Fibroblast of lung (primary cell): ENCODE results near the gene VWCE. TPM values are rescaled to one million over a fixed set of nuclear protein-coding genes. Genes with fewer than 3 reads are reported as not detected.

Experiments used
- DNase-seq, 2 donors: peaks; one replicate each; pipeline versions ENCODE4 v3.0.0 to v3.0.0-alpha.2; 2010; ENCODE audit warnings: low read depth in 2 of 2
- H2AFZ ChIP-seq: 2 replicates; pipeline ENCODE4 v1.5.1; 2012; ENCODE audit warnings: low read length, control low read depth, inconsistent platforms
- H3K27ac ChIP-seq: 2 replicates; pipeline ENCODE4 v1.5.1; 2011; ENCODE audit warnings: low read length, control low read depth; ENCODE audit not compliant: insufficient read depth
- H3K27me3 ChIP-seq: 2 replicates; pipeline ENCODE4 v1.5.1; 2011; ENCODE audit warnings: mild to moderate bottlenecking, low read length; ENCODE audit not compliant: control insufficient read depth, insufficient read depth
- H3K36me3 ChIP-seq: 2 replicates; pipeline ENCODE4 v1.5.1; 2011; ENCODE audit warnings: low read length; ENCODE audit not compliant: control insufficient read depth, insufficient read depth
- H3K4me1 ChIP-seq: 2 replicates; pipeline ENCODE4 v1.5.1; 2011; ENCODE audit warnings: low read length; ENCODE audit not compliant: control insufficient read depth, insufficient read depth; ENCODE audit errors: extremely low read depth
- H3K4me2 ChIP-seq: 2 replicates; pipeline ENCODE4 v1.5.1; 2011; ENCODE audit warnings: low read length, control low read depth; ENCODE audit not compliant: insufficient read depth; ENCODE audit errors: extremely low read depth
- H3K4me3 ChIP-seq, 4 experiments: fragments of 200-600 bp in 1 of 4; sonication (generic) in 1 of 4; replicated peaks in 1 of 4; 2 replicates each; pipeline ENCODE4 v1.5.1; 2011 to 2016; ENCODE audit warnings: low read length in 4 of 4, low read depth in 3 of 4, mild to moderate bottlenecking in 3 of 4, control low read depth in 2 of 4, inconsistent platforms in 1 of 4, mixed read lengths in 1 of 4; ENCODE audit not compliant: insufficient read depth in 1 of 4; ENCODE audit errors: control extremely low read depth in 1 of 4
- H3K79me2 ChIP-seq: 2 replicates; pipeline ENCODE4 v1.5.1; 2012; ENCODE audit warnings: mild to moderate bottlenecking, low read length, inconsistent platforms; ENCODE audit not compliant: control insufficient read depth, insufficient read depth
- H3K9ac ChIP-seq: 2 replicates; pipeline ENCODE4 v1.5.1; 2011; ENCODE audit warnings: mild to moderate bottlenecking, low read length, control low read depth; ENCODE audit not compliant: insufficient read depth
- H3K9me3 ChIP-seq: 2 replicates; pipeline ENCODE4 v1.5.1; 2012; ENCODE audit warnings: low read depth, low read length; ENCODE audit not compliant: control insufficient read depth, insufficient read depth
- H4K20me1 ChIP-seq: 2 replicates; pipeline ENCODE4 v1.5.1; 2011; ENCODE audit warnings: low read length; ENCODE audit not compliant: control insufficient read depth, insufficient read depth; ENCODE audit errors: extremely low read depth
- EZH2 ChIP-seq: IDR thresholded peaks from 2 replicates; pipeline ENCODE4 v1.5.1; 2012; ENCODE audit warnings: low read length, control low read depth, mild to moderate bottlenecking; ENCODE audit errors: missing control alignments
- polyA plus RNA-seq, 2 donors: library from polyadenylated mRNA; depleted of rRNA in 1 of 2; stranded (reverse) in 1 of 2; unstranded in 1 of 2; fragments of >200 nt; gene quantifications; 2 replicates each; pipeline ENCODE4 v1.2.1, GENCODE V29; 2011 to 2012; ENCODE audit warnings: missing spikeins in 1 of 2
- total RNA-seq: library from RNA; depleted of rRNA; stranded (reverse); fragments of >200 nt; gene quantifications from 2 replicates; pipeline ENCODE4 v1.2.1, GENCODE V29; 2014
- TF ChIP-seq, protein P1 (sequence below), 2 donors: IDR thresholded peaks in 1 of 2; conservative IDR thresholded peaks in 1 of 2; 1 replicate in 1 of 2; 2 replicates in 1 of 2; pipeline ENCODE4 v1.5.1; 2011 to 2012; ENCODE audit warnings: low read length in 2 of 2, control low read depth in 1 of 2, inconsistent platforms in 1 of 2, low read depth in 1 of 2, mild to moderate bottlenecking in 1 of 2

Gene VWCE
- total and polyA plus RNA-seq, 2 donors (not counting 1 experiment from before 2014, with no cell fraction given): 0.30 to 1.7 TPM

DNA sequence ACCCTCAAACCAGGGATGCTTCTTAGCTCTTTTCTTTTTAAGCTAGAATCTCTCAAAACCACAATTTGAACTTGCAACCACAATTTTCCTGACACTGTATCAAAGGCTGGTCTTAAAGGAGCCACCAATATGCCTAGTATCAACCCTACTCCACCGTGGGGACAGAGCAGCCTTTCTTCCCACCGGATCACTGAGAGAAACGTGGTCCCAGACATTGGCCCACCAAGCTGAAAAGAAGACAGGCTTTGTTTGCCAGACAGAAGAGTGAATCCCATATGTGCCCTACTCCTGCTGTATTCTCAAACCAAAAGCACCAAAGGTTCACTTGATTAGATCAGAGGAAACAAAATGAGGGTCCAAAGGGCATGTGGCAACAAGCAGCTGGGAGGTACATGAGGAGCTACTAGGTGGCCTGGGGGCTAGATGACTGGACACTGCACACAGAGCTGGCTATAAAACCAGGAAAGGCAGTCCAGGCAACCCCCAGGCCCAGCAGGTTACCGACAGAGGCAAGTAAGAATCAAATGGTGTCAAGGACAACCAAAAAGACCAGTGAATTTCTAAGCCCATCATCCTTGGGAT, 3.6 kb upstream of the VWCE start:
- Histone ChIP-seq H3K36me3 (peaks cover 24% of the 10 kb centered on the region), H3K27me3 (no peaks in the 10 kb centered on the region), H3K27ac (peak overlapping the region; percentile 36), H2AFZ (no peak overlapping the region), H3K9me3 (no peaks in the 10 kb centered on the region), H3K4me2 (peak overlapping the region; percentile 9), H3K9ac (no peak overlapping the region), H3K79me2 (no peaks in the 10 kb centered on the region), H3K4me1 (peaks cover 30% of the 10 kb centered on the region), H4K20me1 (no peaks in the 10 kb centered on the region), H3K4me3 (no peak overlapping the region)
- no peak for TF ChIP-seq EZH2
- TF ChIP-seq, protein P1, sequence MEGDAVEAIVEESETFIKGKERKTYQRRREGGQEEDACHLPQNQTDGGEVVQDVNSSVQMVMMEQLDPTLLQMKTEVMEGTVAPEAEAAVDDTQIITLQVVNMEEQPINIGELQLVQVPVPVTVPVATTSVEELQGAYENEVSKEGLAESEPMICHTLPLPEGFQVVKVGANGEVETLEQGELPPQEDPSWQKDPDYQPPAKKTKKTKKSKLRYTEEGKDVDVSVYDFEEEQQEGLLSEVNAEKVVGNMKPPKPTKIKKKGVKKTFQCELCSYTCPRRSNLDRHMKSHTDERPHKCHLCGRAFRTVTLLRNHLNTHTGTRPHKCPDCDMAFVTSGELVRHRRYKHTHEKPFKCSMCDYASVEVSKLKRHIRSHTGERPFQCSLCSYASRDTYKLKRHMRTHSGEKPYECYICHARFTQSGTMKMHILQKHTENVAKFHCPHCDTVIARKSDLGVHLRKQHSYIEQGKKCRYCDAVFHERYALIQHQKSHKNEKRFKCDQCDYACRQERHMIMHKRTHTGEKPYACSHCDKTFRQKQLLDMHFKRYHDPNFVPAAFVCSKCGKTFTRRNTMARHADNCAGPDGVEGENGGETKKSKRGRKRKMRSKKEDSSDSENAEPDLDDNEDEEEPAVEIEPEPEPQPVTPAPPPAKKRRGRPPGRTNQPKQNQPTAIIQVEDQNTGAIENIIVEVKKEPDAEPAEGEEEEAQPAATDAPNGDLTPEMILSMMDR (conservative IDR thresholded peaks at IDR 0.05 in 1 of 2, IDR thresholded peaks at IDR 0.05 in 1 of 2; ENCODE audit: low read depth in 1 of 2, low read length in 2 of 2): no peak
- peak in 1 of 2 donors; percentile 36 for DNase-seq

DNA sequence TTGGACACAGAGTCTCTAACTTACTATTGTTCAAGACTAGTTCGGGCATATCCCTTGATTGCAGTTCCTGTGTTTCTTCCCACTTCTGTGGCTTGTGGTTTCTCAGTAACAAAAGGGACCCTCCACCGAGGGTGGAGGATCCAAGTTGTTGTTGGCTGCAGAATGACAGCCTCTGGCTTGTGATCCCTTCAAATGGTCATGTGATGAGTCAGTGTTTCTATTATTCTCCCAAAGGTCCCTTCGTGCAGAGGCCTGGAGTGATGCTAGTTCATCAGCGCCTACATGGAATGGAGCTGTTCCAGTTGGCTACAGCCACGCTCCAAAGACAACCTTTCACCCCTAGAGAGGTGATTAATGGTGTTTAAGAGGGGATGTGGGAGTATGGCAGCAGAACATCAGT, 2.6 kb upstream of the VWCE start:
- H3K9me3 ChIP-seq: no peaks in the 10 kb centered on the region

DNA sequence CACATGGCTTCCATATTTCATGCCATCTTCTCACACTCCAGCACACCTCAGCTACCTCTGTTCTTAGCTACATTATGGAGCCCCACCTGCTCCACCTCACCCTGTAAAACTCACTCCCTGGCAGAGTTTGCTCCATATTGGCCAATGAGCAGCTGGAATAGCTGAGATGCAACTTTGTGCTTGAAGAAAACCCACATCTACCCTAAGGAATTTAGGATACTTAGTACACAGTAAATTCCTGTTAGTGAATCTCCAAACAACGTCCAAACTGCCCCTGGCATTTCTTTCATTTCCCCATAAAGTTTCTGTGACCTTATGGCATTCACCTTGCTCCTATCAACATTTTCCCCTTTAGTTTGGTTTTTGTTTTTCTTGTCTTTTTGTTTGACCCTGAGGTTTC, 2.2 kb upstream of the VWCE start:
- Histone ChIP-seq H3K9me3 (no peaks in the 10 kb centered on the region), H3K36me3 (peaks cover 17% of the 10 kb centered on the region), H3K9ac (no peak overlapping the region), H3K4me2 (peak overlapping the region; percentile 15), H3K4me1 (peaks cover 30% of the 10 kb centered on the region), H3K27me3 (no peaks in the 10 kb centered on the region), H3K4me3 (no peak overlapping the region), H2AFZ (no peak overlapping the region), H3K79me2 (no peaks in the 10 kb centered on the region), H3K27ac (peak overlapping the region; percentile 26), H4K20me1 (no peaks in the 10 kb centered on the region)
- TF ChIP-seq EZH2: no peak
- TF ChIP-seq, protein P1 (conservative IDR thresholded peaks at IDR 0.05 in 1 of 2, IDR thresholded peaks at IDR 0.05 in 1 of 2; ENCODE audit: low read depth in 1 of 2, low read length in 2 of 2): no peak
- DNase-seq: peak in 1 of 2 donors; percentile 77

More for the DNA sequence above, 2.6 kb upstream of the VWCE start:
- DNase-seq: peak; percentile 88 to 99
- H3K4me2 ChIP-seq: peak overlapping the region; percentile 7
- H4K20me1 ChIP-seq: no peaks in the 10 kb centered on the region
- peak overlapping the region; percentile 26 for H3K27ac ChIP-seq
- no peak overlapping the region for H3K4me3 ChIP-seq
- H3K36me3 ChIP-seq: peaks cover 19% of the 10 kb centered on the region
- no peak overlapping the region for H3K9ac ChIP-seq
- no peaks in the 10 kb centered on the region for H3K79me2 ChIP-seq
- peaks cover 30% of the 10 kb centered on the region for H3K4me1 ChIP-seq
- H2AFZ ChIP-seq: no peak overlapping the region
- TF ChIP-seq, protein P1 (conservative IDR thresholded peaks at IDR 0.05 in 1 of 2, IDR thresholded peaks at IDR 0.05 in 1 of 2; ENCODE audit: low read depth in 1 of 2, low read length in 2 of 2): no peak
- TF ChIP-seq EZH2: no peak
- no peaks in the 10 kb centered on the region for H3K27me3 ChIP-seq
